Smooth muscle cell (in vitro differentiated cells): ENCODE results near the gene RNF157. TPM values are rescaled to one million over a fixed set of nuclear protein-coding genes. Genes with fewer than 3 reads are reported as not detected.

ENCODE experiments used
- DNase-seq: peaks from one replicate; lab custom pipeline; 2025; ENCODE audit not compliant: unreplicated experiment; lab: John Stamatoyannopoulos, UW
- H2AFZ ChIP-seq: fragments of 200-600 bp; sonication (generic); 2 replicates; pipeline ENCODE4 v1.6.0; 2016; ENCODE audit warnings: antibody characterized with exemption, low read depth, mild to moderate bottlenecking
- H3F3A ChIP-seq: fragments of 200-600 bp; sonication (generic); 2 replicates; pipeline ENCODE4 v1.6.0; 2017; ENCODE audit warnings: antibody characterized with exemption, low read depth
- H3K27ac ChIP-seq: fragments of 200-600 bp; sonication (generic); 2 replicates; pipeline ENCODE4 v1.5.1; 2016; ENCODE audit warnings: low read depth, mild to moderate bottlenecking
- H3K27me3 ChIP-seq: fragments of 200-600 bp; sonication (generic); 2 replicates; pipeline ENCODE4 v1.6.1; 2016; ENCODE audit warnings: low read depth, mild to moderate bottlenecking
- H3K36me3 ChIP-seq: fragments of 200-600 bp; sonication (generic); 2 replicates; pipeline ENCODE4 v1.5.1; 2016; ENCODE audit warnings: low read depth
- H3K4me1 ChIP-seq: fragments of 200-600 bp; sonication (generic); 2 replicates; pipeline ENCODE4 v1.5.1; 2016; ENCODE audit warnings: low read depth
- H3K4me2 ChIP-seq: fragments of 200-600 bp; sonication (generic); 2 replicates; pipeline ENCODE4 v1.6.0; 2016; ENCODE audit warnings: mild to moderate bottlenecking
- H3K4me3 ChIP-seq: fragments of 200-600 bp; sonication (generic); 2 replicates; pipeline ENCODE4 v1.5.1; 2016; ENCODE audit warnings: mild to moderate bottlenecking
- H3K79me2 ChIP-seq: fragments of 200-600 bp; sonication (generic); 2 replicates; pipeline ENCODE4 v1.6.0; 2016; ENCODE audit warnings: low read depth, mild to moderate bottlenecking
- H3K9ac ChIP-seq: fragments of 200-600 bp; sonication (generic); 2 replicates; pipeline ENCODE4 v1.6.0; 2016; ENCODE audit warnings: low read depth
- H3K9me3 ChIP-seq: fragments of 200-600 bp; sonication (generic); replicated peaks from 2 replicates; pipeline ENCODE4 v1.5.1; 2016; ENCODE audit warnings: low read depth
- H4K20me1 ChIP-seq: fragments of 200-600 bp; sonication (generic); 2 replicates; pipeline ENCODE4 v1.6.0; 2016; ENCODE audit warnings: low read depth
- CTCF ChIP-seq: fragments of 200-600 bp; sonication (generic); IDR thresholded peaks from 2 replicates; pipeline ENCODE4 v1.5.1; 2017; ENCODE audit warnings: borderline replicate concordance, mild to moderate bottlenecking, antibody characterized with exemption; ENCODE audit not compliant: insufficient read depth, poor library complexity, severe bottlenecking
- WGBS: methylation state at CpG from one replicate; pipeline ENCODE4 v1.1.7; 2016; ENCODE audit warnings: low lambda C conversion rate; 5-methylcytosine and 5-hydroxymethylcytosine counted together
- polyA plus RNA-seq: library from polyadenylated mRNA; unstranded; fragments of >200 nt; fragmentation: Nextera tagmentation; extraction: Ambion mirVana; gene quantifications from 2 replicates; pipeline ENCODE4 v1.2.1, GENCODE V29; 2016
- total RNA-seq: library from RNA; depleted of rRNA; stranded (reverse); fragments of >200 nt; gene quantifications from 2 replicates; pipeline ENCODE4 v1.2.3, GENCODE V29; 2014

Gene RNF157
- total and polyA plus RNA-seq, 2 experiments from 2014 or later = 0.09 to 0.63 TPM

- no peaks in the 10 kb centered on the region for H4K20me1 ChIP-seq
- no peak for DNase-seq
- H3K27me3 ChIP-seq = no peaks in the 10 kb centered on the region
- no peaks in the 10 kb centered on the region for H3K36me3 ChIP-seq
- TF ChIP-seq CTCF = no peak
- H3K79me2 ChIP-seq = no peaks in the 10 kb centered on the region
- no peak overlapping the region for H3K4me3 ChIP-seq
- H2AFZ ChIP-seq = no peak overlapping the region
- H3F3A ChIP-seq = no peaks in the 10 kb centered on the region
- no peak overlapping the region for H3K4me2 ChIP-seq
- no peaks in the 10 kb centered on the region for H3K9me3 ChIP-seq
- WGBS = 94% methylated on average over 23 of the region's 31 CpGs
- H3K27ac ChIP-seq = no peak overlapping the region
- H3K9ac ChIP-seq = no peak overlapping the region
- no peaks in the 10 kb centered on the region for H3K4me1 ChIP-seq
These were observed 37.3 kb upstream of the RNF157 start for GRCh38 chr17:76277300-76278267.

DNA sequence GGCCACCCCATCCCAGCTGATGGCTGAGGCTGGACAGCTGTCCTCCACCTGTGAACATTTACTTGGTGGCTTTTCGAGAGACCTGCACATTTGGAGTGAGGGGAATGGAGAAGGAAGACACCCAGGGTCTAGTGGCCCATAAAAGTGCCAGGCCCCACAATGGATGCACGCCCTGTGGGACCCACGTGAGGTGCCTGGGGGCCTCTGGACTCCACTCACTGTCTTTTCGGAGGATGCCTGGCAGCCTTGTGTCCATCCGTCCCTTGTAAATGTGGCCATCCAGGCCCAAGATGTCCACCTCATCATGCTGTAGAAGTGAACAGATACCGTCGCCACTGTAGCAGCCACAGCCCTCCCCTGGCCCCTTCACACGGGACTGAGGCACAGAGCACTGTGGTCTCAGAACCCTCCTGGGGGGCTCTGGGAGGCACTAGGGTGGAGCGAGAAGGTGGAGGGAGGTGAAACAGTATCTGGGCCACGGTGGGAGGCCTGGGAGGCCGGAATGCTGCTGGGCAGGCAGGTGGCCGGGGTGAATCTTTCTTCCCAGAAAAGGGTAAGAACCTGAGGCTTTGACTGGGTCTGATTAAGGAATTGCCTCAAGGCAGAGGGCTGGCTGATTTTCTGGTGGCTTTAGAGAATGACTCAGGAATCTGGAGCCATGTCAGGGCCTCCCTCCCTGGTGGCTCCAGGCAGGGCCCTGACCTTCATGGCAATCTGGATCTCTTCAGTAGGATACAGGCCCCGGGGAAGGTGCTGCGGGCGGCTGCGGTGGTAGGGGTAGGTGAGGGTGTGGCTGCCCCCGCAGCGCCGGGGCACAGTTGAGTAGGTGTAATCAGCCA lies 36.4 kb upstream of the RNF157 start:
- DNase-seq = no peak
- Histone ChIP-seq H4K20me1 (no peaks in the 10 kb centered on the region), H3K9ac (no peak overlapping the region)

DNA sequence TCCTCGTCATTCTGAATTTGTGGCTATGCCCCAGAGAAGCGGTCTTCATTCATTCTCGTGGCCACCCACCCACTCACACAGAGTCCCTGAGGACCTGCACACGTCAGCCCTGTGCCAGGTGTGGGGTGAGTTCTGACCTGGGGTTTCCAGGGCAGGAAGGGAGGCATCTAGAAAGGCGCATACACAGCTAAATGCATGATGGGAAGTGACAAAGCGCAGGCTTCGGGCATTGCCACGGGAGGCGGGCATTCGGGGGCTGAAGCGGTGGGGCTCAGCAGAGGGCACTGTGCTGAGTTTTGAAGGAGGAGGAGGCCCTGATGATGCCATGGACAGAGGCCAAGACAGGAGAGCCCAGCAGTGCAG lies 35.8 kb upstream of the RNF157 start:
- Histone ChIP-seq H3K4me3 (no peak overlapping the region), H3K27me3 (no peaks in the 10 kb centered on the region), H4K20me1 (no peaks in the 10 kb centered on the region), H3F3A (no peaks in the 10 kb centered on the region), H3K27ac (no peak overlapping the region), H3K4me2 (no peak overlapping the region), H3K36me3 (no peaks in the 10 kb centered on the region), H3K79me2 (no peaks in the 10 kb centered on the region), H3K9ac (no peak overlapping the region), H2AFZ (no peak overlapping the region), H3K9me3 (no peaks in the 10 kb centered on the region), H3K4me1 (no peaks in the 10 kb centered on the region)
- TF ChIP-seq CTCF = no peak
- no peak for DNase-seq
- WGBS = 97% methylated on average over 11 of the region's 11 CpGs

More for the DNA sequence above, 36.4 kb upstream of the RNF157 start:
- no peaks in the 10 kb centered on the region for H3F3A ChIP-seq
- TF ChIP-seq CTCF = no peak
- no peak overlapping the region for H3K4me2 ChIP-seq
- 72% methylated on average over 19 of the region's 19 CpGs for WGBS
- no peak overlapping the region for H2AFZ ChIP-seq
- H3K9me3 ChIP-seq = no peaks in the 10 kb centered on the region
- H3K4me1 ChIP-seq = no peaks in the 10 kb centered on the region
- no peaks in the 10 kb centered on the region for H3K79me2 ChIP-seq
- H3K27me3 ChIP-seq = no peaks in the 10 kb centered on the region
- no peak overlapping the region for H3K27ac ChIP-seq
- no peak overlapping the region for H3K4me3 ChIP-seq
- no peaks in the 10 kb centered on the region for H3K36me3 ChIP-seq
